Fibroblast of gingiva (primary cell): ENCODE results near the gene ARID4B.

Source experiments
- DNase-seq: peaks from one replicate; pipeline ENCODE4 v3.0.0-alpha.2; 2011; ENCODE audit warnings: low read depth

ARID4B gene

DNA sequence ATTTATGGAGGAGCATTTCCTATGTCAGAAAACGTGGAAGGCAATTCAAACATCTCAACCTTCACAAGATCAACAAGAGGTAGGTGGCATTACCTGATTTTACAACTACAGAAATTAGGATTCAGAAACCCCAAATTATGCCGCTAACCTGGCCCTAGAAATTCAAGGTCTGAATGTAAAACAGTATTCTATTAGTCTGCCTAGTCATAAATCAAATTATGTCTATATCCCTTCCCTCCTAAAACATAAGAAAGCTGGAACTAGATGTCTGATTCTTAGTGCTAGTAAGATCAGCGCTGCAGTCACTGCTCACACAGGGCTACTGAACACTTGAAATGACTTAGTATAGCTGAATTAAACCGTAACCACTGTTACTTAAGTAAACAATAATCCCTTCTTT lies 200.8 kb downstream of the ARID4B start:
- no peak for DNase-seq

DNA sequence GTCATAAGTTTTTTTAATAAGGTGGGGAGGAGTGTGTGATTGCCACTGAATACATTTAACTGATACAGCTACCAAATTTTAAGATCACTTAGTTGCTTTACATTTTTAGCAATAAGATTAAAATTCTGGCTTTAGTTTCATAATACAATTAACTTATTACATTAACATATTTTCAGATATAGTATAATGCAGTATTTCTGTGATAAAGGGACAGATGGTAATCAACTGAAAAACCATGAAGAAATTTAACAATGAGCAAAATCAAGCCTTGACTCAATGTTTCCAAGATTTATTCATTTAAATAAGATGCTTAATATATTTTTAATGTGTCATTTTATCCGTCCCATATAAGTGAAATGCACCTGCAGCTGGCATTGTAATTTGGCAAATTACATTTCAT lies 203.3 kb downstream of the ARID4B start:
- DNase-seq: no peak

DNA sequence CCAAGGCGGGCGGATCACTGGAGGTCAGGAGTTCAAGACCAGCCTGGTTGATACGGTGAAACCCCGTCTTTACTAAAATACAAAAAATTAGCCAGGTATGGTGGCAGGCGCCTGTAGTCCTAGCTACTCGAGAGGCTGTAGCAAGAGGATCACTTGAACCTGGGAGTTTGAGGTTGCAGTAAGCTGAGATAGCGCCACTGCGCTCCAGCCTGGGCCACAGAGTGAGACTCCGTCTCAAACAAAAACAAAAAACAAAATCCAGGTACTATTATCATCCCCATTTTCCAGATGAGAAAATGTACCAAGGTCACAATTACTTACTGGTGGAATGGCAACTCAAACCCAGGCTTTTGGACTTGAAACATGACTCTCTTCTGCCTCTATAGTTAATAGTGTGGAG lies 203.9 kb downstream of the ARID4B start:
- DNase-seq: no peak

DNA sequence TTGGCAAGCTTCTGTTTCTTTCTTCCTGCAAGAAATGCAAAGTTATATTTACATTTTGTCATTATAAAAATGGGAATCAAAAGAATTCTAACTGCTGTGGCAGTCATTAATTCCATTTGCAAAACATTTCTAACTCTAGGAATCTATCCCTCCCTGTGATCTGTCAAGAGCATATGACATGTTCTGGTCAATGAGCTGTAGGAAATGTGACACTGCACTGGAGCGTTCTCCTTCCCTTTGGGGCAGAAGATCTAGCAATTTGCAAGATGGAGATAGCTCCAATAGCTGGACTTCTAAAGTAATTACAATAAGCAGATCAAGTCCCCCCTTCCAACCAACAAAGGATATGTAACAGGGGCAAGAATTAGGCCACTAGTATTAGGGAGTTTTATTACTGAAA lies 205.6 kb downstream of the ARID4B start:
- no peak for DNase-seq
